Measurements from ENCODE around the gene METTL17.
A peak's percentile ranks its signal among the peaks of the same experiment; 100 is the strongest.
"Not testable (repeated sequence)": the region's sequence is repeated elsewhere in the genome, so short reads cannot be mapped to it uniquely, and the experiment has no call there.

Gene METTL17

GRCh38 chr14:21023817-21024584 lies 34.2 kb downstream of the METTL17 start:
- no peak for DNase-seq (ENCODE audit: low read depth in 2 of 2, low spot score in 1 of 2)

GRCh38 chr14:21024585-21025370 lies 35.0 kb downstream of the METTL17 start, which contains the start of gene NDRG2:
TSS of gene NDRG2 (minus strand) at chr14:21025061. CDS start at chr14:21023315, 1,746 bp downstream.
- peak; percentile 55 to 59 for DNase-seq (ENCODE audit: low read depth in 2 of 2, low spot score in 1 of 2)

GRCh38 chr14:21025371-21026273 lies 35.8 kb downstream of the METTL17 start:
- no peak for DNase-seq (ENCODE audit: low read depth in 2 of 2, low spot score in 1 of 2)

- DNase-seq (ENCODE audit: low read depth in 2 of 2, low spot score in 1 of 2) = no peak
Observed at GRCh38 chr14:21026274-21026987, 36.7 kb downstream of the METTL17 start.

GRCh38 chr14:21026988-21027315 lies 37.2 kb downstream of the METTL17 start:
- DNase-seq (ENCODE audit: low read depth in 2 of 2, low spot score in 1 of 2) = no peak

GRCh38 chr14:21029917-21030316 lies 40.1 kb downstream of the METTL17 start, which contains the start of gene TPPP2:
TSS of gene TPPP2 (plus strand) at chr14:21030217. CDS start at chr14:21030582, 365 bp downstream.
- DNase-seq (ENCODE audit: low read depth in 2 of 2, low spot score in 1 of 2) = no peak

GRCh38 chr14:21030531-21030930 lies 40.8 kb downstream of the METTL17 start:
- DNase-seq (ENCODE audit: low read depth in 2 of 2, low spot score in 1 of 2) = no peak

GRCh38 chr14:21032326-21033132 lies 42.7 kb downstream of the METTL17 start:
- DNase-seq (ENCODE audit: low read depth in 2 of 2, low spot score in 1 of 2) = no peak

- DNase-seq (ENCODE audit: low read depth in 2 of 2, low spot score in 1 of 2) = no peak
Observed at GRCh38 chr14:21033133-21033698, 43.4 kb downstream of the METTL17 start.

GRCh38 chr14:21034707-21035106 lies 44.9 kb downstream of the METTL17 start, which contains the start of gene RNASE13:
TSS of gene RNASE13 (minus strand) at chr14:21034807. CDS start at chr14:21034288, 519 bp downstream.
- no peak for DNase-seq (ENCODE audit: low read depth in 2 of 2, low spot score in 1 of 2)

- no peak for DNase-seq (ENCODE audit: low read depth in 2 of 2, low spot score in 1 of 2)
Observed at GRCh38 chr14:21036751-21037150, 47.0 kb downstream of the METTL17 start.

- DNase-seq (ENCODE audit: low read depth in 2 of 2, low spot score in 1 of 2) = no peak
Observed at GRCh38 chr14:21037156-21037555, 47.4 kb downstream of the METTL17 start.

GRCh38 chr14:21038441-21039422 lies 49.0 kb downstream of the METTL17 start:
- no peak for DNase-seq (ENCODE audit: low read depth in 2 of 2, low spot score in 1 of 2)

- no peak for DNase-seq (ENCODE audit: low read depth in 2 of 2, low spot score in 1 of 2)
Observed at GRCh38 chr14:21039585-21040369, 50.0 kb downstream of the METTL17 start.

- no peak for DNase-seq (ENCODE audit: low read depth in 2 of 2, low spot score in 1 of 2)
Observed at GRCh38 chr14:21040370-21040925, 50.7 kb downstream of the METTL17 start.

GRCh38 chr14:21040941-21041340 lies 51.2 kb downstream of the METTL17 start:
- not testable (repeated sequence) for DNase-seq (ENCODE audit: low read depth in 2 of 2, low spot score in 1 of 2)
